WTC11 (cell line): ENCODE results near the gene CDIPT. TPM values are rescaled to one million over a fixed set of nuclear protein-coding genes. Genes with fewer than 3 reads are reported as not detected.

Experiments
- ATAC-seq: fragments of 200-7000 bp; cut with Tn5 transposase; 2 replicates; pipeline ENCODE4 v1.10.0; 2021; ENCODE audit warnings: mild to moderate bottlenecking, moderate library complexity
- CTCF ChIA-PET: fragments of 300-600 bp; sonication (Branson Sonifier 250); formaldehyde crosslinking; loops from one replicate; lab custom pipeline; 2021; ENCODE audit warnings: antibody characterized with exemption; lab: Charles Lee
- POLR2A ChIA-PET: fragments of 350-600 bp; sonication (Branson Sonifier 250); formaldehyde crosslinking; loops from one replicate; lab custom pipeline; 2021; ENCODE audit warnings: antibody characterized with exemption; lab: Charles Lee
- DNase-seq: peaks from one replicate; pipeline ENCODE4 v3.0.0; 2021; ENCODE audit warnings: low spot score
- H3K27ac Mint-ChIP-seq: 2 replicates; pipeline ENCODE4 v1.8.0; 2021; ENCODE audit warnings: mixed read lengths
- H3K27me3 Mint-ChIP-seq: 2 replicates; pipeline ENCODE4 v1.8.0; 2021; ENCODE audit warnings: low read depth, mild to moderate bottlenecking, moderate library complexity, mixed read lengths
- H3K36me3 Mint-ChIP-seq: 2 replicates; pipeline ENCODE4 v1.8.0; 2021; ENCODE audit warnings: mixed read lengths
- H3K4me1 Mint-ChIP-seq: 2 replicates; pipeline ENCODE4 v1.8.0; 2022; ENCODE audit warnings: mixed read lengths
- H3K4me3 Mint-ChIP-seq: 2 replicates; pipeline ENCODE4 v1.8.0; 2021; ENCODE audit warnings: mild to moderate bottlenecking, moderate library complexity, mixed read lengths
- H3K9me3 Mint-ChIP-seq: 2 replicates; pipeline ENCODE4 v1.8.0; 2021; ENCODE audit warnings: mixed read lengths
- ARID4B ChIP-seq: sonication (generic); formaldehyde crosslinking; IDR thresholded peaks from 2 replicates; pipeline ENCODE4 v1.8.0; 2023; ENCODE audit warnings: missing genetic modification reagents, mild to moderate bottlenecking, borderline replicate concordance
- E2F4 ChIP-seq: sonication (generic); formaldehyde crosslinking; IDR thresholded peaks from 2 replicates; pipeline ENCODE4 v1.8.1; 2022; ENCODE audit warnings: low read depth, mild to moderate bottlenecking, moderate library complexity, missing genetic modification reagents, borderline replicate concordance
- SOX15 ChIP-seq: fragments of 250-450 bp; sonication (Bioruptor Pico); IDR thresholded peaks from 2 replicates; pipeline ENCODE4 v1.9.0; 2021; ENCODE audit warnings: mild to moderate bottlenecking
- TCF7 ChIP-seq: sonication (generic); formaldehyde crosslinking; IDR thresholded peaks from 2 replicates; pipeline ENCODE4 v1.8.0; 2022; ENCODE audit warnings: mild to moderate bottlenecking, low read depth, missing genetic modification reagents, moderate library complexity
- ZNF423 ChIP-seq: fragments of 250-450 bp; sonication (Bioruptor Pico); IDR thresholded peaks from 2 replicates; pipeline ENCODE4 v2.1.2; 2022; ENCODE audit warnings: mild to moderate bottlenecking, moderate library complexity
- total RNA-seq: library from RNA; stranded (reverse); gene quantifications from 3 replicates; pipeline ENCODE4 v1.2.3, GENCODE V29; 2021
- TF ChIP-seq, protein P1 (sequence below): sonication (generic); formaldehyde crosslinking; IDR thresholded peaks from 2 replicates; pipeline ENCODE4 v1.8.0; 2022; ENCODE audit warnings: mild to moderate bottlenecking, missing genetic modification reagents
- TF ChIP-seq, protein P2 (sequence below): fragments of 250-450 bp; sonication (Bioruptor Pico); conservative IDR thresholded peaks from 2 replicates; pipeline ENCODE4 v1.9.0; 2021; ENCODE audit warnings: mild to moderate bottlenecking
- TF ChIP-seq, protein P3 (sequence below): sonication (generic); formaldehyde crosslinking; IDR thresholded peaks from 2 replicates; pipeline ENCODE4 v1.8.0; 2022; ENCODE audit warnings: missing genetic modification reagents

The CDIPT gene
- total RNA-seq, 1 experiment from 2014 or later: 71.7 TPM

- TF ChIP-seq TCF7 (CRISPR knock-in tag) (no peak), ARID4B (0 out of 2 replicates have a peak, but pooled peaks have one; percentile 48)
- TF ChIP-seq, protein P1, sequence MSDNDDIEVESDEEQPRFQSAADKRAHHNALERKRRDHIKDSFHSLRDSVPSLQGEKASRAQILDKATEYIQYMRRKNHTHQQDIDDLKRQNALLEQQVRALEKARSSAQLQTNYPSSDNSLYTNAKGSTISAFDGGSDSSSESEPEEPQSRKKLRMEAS (CRISPR knock-in tag): peak; percentile 14
- peak overlapping the region; percentile 98 for H3K4me3 Mint-ChIP-seq
- ChIA-PET CTCF (interaction anchor here (0.7 to 3.8 kb wide), 17 partner anchors 14 to 248 kb away, joined by 3 to 32 read pairs (median 3); partner anchors contain the start of genes ASPHD1, DOC2A, HIRIP3 and KIF22), POLR2A (interaction anchor here (0.5 to 1.5 kb wide), 8 partner anchors 10 to 132 kb away, joined by 3 to 5 read pairs (median 4); partner anchors contain the start of genes HIRIP3, MAZ, SEZ6L2 and TAOK2)
- ATAC-seq: no peak
- H3K27me3 Mint-ChIP-seq: no peaks in the 10 kb centered on the region
- H3K4me1 Mint-ChIP-seq: peaks cover 8% of the 10 kb centered on the region
- DNase-seq: no peak
- H3K27ac Mint-ChIP-seq: no peak overlapping the region
- peaks cover 9% of the 10 kb centered on the region for H3K36me3 Mint-ChIP-seq
- no peaks in the 10 kb centered on the region for H3K9me3 Mint-ChIP-seq
These were observed 601 bp upstream of the CDIPT start for GRCh38 chr16:29863669-29863984.

GRCh38 chr16:29862383-29862883, 593 bp downstream of the CDIPT start:
- Mint-ChIP-seq H3K4me1 (peaks cover 8% of the 10 kb centered on the region), H3K36me3 (peaks cover 13% of the 10 kb centered on the region), H3K27ac (peak overlapping the region; percentile 86), H3K4me3 (peak overlapping the region; percentile 98), H3K9me3 (no peaks in the 10 kb centered on the region), H3K27me3 (no peaks in the 10 kb centered on the region)
- no peak for DNase-seq
- no peak for ATAC-seq
- TF ChIP-seq, protein P1 (CRISPR knock-in tag): peak; percentile 54; the same call in 1 of the 2 replicates
- TF ChIP-seq SOX15: no peak
- TF ChIP-seq ZNF423 (CRISPR knock-in tag): no peak
- TF ChIP-seq, protein P2, sequence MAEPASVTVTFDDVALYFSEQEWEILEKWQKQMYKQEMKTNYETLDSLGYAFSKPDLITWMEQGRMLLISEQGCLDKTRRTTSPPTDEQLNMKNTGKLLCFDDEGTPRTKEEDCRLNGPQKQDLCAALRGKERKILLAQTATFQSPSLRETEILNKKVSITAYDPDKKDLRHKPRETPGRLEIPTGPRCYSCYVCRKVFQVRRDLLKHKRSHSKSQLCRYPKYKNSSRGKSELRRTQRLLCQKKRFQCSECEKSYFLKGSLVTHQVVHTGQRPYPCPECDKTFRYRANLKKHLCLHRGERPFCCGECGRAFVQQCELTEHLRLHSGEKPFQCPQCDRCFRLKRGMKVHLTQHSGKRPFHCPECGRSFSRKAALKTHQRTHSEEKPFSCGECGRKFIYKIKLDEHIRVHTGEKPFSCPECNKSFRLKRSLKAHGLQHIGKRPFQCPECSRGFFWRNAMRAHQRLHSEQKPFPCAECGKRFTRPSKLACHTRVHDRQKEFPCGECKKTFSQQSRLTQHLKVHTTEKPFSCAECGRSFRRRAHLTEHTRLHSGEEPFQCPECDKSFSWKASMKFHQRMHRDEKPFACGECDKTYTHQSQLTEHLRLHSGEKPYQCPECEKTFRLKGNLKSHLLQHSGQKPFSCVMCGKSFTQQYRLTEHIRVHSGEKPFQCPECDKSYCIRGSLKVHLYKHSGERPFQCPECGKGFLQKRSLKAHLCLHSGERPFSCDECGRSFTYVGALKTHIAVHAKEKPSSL (CRISPR knock-in tag): no peak
- TF ChIP-seq E2F4: no peak
- TF ChIP-seq, protein P3, sequence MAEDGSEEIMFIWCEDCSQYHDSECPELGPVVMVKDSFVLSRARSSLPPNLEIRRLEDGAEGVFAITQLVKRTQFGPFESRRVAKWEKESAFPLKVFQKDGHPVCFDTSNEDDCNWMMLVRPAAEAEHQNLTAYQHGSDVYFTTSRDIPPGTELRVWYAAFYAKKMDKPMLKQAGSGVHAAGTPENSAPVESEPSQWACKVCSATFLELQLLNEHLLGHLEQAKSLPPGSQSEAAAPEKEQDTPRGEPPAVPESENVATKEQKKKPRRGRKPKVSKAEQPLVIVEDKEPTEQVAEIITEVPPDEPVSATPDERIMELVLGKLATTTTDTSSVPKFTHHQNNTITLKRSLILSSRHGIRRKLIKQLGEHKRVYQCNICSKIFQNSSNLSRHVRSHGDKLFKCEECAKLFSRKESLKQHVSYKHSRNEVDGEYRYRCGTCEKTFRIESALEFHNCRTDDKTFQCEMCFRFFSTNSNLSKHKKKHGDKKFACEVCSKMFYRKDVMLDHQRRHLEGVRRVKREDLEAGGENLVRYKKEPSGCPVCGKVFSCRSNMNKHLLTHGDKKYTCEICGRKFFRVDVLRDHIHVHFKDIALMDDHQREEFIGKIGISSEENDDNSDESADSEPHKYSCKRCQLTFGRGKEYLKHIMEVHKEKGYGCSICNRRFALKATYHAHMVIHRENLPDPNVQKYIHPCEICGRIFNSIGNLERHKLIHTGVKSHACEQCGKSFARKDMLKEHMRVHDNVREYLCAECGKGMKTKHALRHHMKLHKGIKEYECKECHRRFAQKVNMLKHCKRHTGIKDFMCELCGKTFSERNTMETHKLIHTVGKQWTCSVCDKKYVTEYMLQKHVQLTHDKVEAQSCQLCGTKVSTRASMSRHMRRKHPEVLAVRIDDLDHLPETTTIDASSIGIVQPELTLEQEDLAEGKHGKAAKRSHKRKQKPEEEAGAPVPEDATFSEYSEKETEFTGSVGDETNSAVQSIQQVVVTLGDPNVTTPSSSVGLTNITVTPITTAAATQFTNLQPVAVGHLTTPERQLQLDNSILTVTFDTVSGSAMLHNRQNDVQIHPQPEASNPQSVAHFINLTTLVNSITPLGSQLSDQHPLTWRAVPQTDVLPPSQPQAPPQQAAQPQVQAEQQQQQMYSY (CRISPR knock-in tag): no peak
- POLR2A ChIA-PET: interaction anchor here (1.1 to 1.5 kb wide), 4 partner anchors 15 to 133 kb away, joined by 3 to 5 read pairs (median 4); partner anchors contain the start of genes HIRIP3 and SEZ6L2
- CTCF ChIA-PET: interaction anchor here (1.1 to 3.8 kb wide), 8 partner anchors 14 to 249 kb away, joined by 3 to 32 read pairs (median 4); partner anchors contain the start of genes HIRIP3 and KIF22
